ENCODE results near the gene ATP6V0D1. TPM values are rescaled to one million over a fixed set of nuclear protein-coding genes. Genes with fewer than 3 reads are reported as not detected.

The ATP6V0D1 gene
- polyA plus RNA-seq, 2 of the 4 experiments (the other 2 are of a cell fraction), result 45.7 to 103 TPM

DNA sequence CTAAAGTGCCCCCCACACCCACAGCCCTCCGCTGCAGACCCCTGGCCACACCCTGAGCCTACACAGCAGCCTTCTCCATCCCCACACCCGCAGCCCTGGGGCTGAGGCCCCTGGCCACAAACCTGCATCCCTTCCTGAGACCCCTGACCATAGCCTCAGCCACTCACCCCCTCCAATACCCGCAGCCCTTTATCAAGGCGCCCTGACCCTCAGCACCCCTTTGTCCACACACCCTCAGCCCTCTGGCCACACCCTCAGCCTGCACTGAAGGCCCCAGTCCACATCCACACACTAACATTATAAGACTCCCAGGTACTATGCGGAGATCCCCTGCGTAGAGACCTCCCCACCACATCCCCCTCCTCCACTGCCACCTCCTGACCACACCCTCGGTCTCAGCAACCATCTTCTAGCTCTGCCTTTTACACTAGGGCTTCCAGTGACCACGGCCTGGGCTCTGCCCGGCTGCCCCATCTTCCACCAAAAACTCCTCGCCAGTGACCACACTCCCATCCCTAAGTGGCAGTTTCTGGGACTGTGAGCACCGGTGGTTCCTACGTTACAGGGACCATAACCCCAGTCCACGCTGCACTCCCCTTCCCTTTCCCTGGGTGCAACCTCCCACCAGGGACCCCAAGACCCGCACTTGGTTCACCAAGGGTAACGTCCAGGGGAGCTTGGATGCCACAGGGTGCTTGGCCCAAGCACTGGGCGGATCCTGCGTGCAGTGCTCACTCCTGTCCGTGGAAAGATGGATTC is 88.5 kb downstream of the ATP6V0D1 start:
- ChIA-PET CTCF (interaction anchor here (0.5 to 3.1 kb wide), 13 partner anchors 9 to 146 kb away, joined by 3 to 20 read pairs (median 4); partner anchors contain the start of genes KCTD19, LRRC36 and SLC9A5), POLR2A (interaction anchor here (0.6 kb wide), 1 partner anchor 12 kb away, joined by 4 read pairs; no protein-coding TSS in a partner anchor)
- peaks cover 15% of the 10 kb centered on the region for H3K4me1 ChIP-seq
- H3K27ac ChIP-seq, result peak overlapping the region in 1 of 2 experiments; percentile 75; a peak in 3 of 6 replicates
- peak overlapping the region; percentile 92 for H3K4me2 ChIP-seq
- DNase-seq (ENCODE audit: low read depth in 1 of 2, low spot score in 1 of 2), result no peak
- no peak for TF ChIP-seq HOXA7 (CRISPR knock-in tag; IDR thresholded peaks at IDR 0.05)
- no peak for TF ChIP-seq NFE2L2 (conservative IDR thresholded peaks at IDR 0.05; ENCODE audit: low read length)
- no peak for TF ChIP-seq CBX8 (IDR thresholded peaks at IDR 0.05)
- no peak for TF ChIP-seq JUNB (IDR thresholded peaks at IDR 0.05)
- no peak for TF ChIP-seq NPAS2 (CRISPR knock-in tag; IDR thresholded peaks at IDR 0.05; ENCODE audit: borderline replicate concordance)
- H3K4me3 ChIP-seq, result no peak overlapping the region
- no peak for FAIRE-seq
- no peak for ATAC-seq
- H3K9me3 ChIP-seq, result no peaks in the 10 kb centered on the region
- WGBS (ENCODE audit: missing lambda C conversion rate), result 93% methylated on average over 18 of the region's 18 CpGs

DNA sequence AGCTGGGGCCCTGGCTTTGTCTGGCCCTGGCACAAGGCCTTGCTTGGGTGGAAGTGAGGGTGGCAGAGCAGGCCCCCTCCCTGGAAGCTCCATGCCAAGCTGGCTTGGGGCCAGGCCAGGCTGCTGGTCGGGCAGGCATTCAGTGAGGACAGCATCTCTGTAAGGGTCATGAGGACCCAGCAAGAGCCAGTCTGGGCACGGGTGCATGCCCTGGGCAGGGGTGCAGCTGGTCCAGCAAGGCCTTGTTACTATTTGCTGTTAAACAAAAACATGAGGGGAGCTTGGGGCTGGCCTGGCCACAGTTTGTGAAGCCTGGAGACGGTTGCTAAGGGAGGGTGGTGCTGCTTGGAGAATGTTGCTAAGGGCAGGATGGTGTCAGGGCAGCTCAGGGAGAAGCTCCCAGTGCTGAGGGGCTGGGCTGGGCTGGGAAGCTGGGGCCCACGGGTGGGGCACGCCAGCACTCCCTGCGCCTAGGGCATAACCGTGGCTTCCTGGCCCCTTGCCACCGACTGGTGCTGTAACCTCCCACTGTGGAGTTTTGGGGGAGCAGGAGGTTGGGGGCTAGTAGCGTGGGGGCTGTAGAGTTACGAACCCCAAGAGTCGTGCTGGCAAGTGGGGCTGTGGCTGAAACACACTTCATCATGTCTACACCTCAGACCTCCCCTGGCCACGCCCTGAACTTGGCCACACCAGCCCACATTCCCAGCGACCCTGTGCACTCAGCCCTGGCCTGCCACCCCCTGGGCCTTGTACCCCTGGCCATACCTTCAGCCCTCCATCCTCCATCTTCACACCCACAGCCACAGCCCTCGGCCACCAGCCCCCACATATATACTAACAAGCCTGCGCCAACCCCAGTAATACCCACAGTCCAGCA is 89.3 kb downstream of the ATP6V0D1 start:
- FAIRE-seq, result no peak
- no peak overlapping the region for H3K4me2 ChIP-seq
- H3K27ac ChIP-seq, result no peak overlapping the region
- peaks cover 12% of the 10 kb centered on the region for H3K4me1 ChIP-seq
- ATAC-seq, result peak in 1 of 2 experiments; percentile 9; a peak in 2 of 6 replicates
- no peaks in the 10 kb centered on the region for H3K9me3 ChIP-seq
- TF ChIP-seq MAFK (IDR thresholded peaks at IDR 0.05; ENCODE audit: partially characterized antibody) (no peak), POLR2A (IDR thresholded peaks at IDR 0.05; ENCODE audit: low read length) (no peak), NFE2L2 (conservative IDR thresholded peaks at IDR 0.05; ENCODE audit: low read length) (no peak)
- no peak overlapping the region for H3K4me3 ChIP-seq
- WGBS (ENCODE audit: missing lambda C conversion rate), result 78% methylated on average over 14 of the region's 15 CpGs
- POLR2A ChIA-PET, result no interaction called here
- CTCF ChIA-PET, result interaction anchor here (0.9 to 3.1 kb wide), 11 partner anchors 8 to 143 kb away, joined by 3 to 20 read pairs (median 6); partner anchors contain the start of genes KCTD19, LRRC36, SLC9A5 and ZDHHC1
- DNase-seq (ENCODE audit: low read depth in 1 of 2, low spot score in 1 of 2), result peak in 1 of 2 experiments; percentile 43

DNA sequence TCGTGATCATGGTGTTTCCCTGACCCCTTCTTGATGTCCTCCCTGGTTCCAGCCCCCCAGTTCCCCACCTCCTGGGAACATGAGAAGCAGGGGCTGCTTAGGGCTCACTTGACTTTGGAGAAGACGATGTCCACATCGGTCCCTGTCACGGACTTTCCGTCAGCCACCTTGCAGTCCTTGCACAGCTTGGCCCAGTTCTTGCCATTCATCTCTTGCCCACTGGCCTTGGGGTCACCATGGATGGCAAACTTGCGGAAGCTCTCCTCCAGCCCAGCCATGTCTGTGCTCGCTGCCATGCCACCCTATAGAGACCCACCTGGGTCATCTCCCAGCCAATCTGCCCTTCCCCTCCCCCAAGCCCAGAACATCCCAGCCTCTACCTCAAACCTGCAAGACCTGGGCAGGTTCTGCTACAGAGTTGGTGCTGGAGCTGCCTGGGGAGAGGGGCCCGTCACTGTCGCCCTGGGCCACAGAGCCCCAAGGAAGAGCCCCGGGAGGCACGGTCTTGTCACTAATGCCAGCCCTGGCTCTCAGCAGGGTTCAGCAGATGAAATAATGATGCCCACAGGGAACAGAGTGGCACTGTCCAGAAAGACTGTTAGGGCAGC is 90.0 kb downstream of the ATP6V0D1 start:
- POLR2A ChIA-PET, result no interaction called here
- FAIRE-seq, result no peak
- CTCF ChIA-PET, result interaction anchor here (0.6 to 2.3 kb wide), 12 partner anchors 9 to 142 kb away, joined by 3 to 11 read pairs (median 3); partner anchors contain the start of genes KCTD19, LRRC36, SLC9A5 and ZDHHC1
- Histone ChIP-seq H3K4me2 (no peak overlapping the region), H3K27ac (no peak overlapping the region), H3K9me3 (no peaks in the 10 kb centered on the region), H3K4me3 (no peak overlapping the region), H3K4me1 (peaks cover 5% of the 10 kb centered on the region)
- ATAC-seq, result no peak
- WGBS (ENCODE audit: missing lambda C conversion rate), result over 99% methylated on average over 11 of the region's 11 CpGs
- TF ChIP-seq HEYL (CRISPR knock-in tag; IDR thresholded peaks at IDR 0.05) (no peak), NFE2L2 (conservative IDR thresholded peaks at IDR 0.05; ENCODE audit: low read length) (no peak), EHF (CRISPR knock-in tag; IDR thresholded peaks at IDR 0.05) (no peak), MAZ (IDR thresholded peaks at IDR 0.05; ENCODE audit: borderline replicate concordance, low read depth, low read length) (no peak), HOXA7 (CRISPR knock-in tag; IDR thresholded peaks at IDR 0.05) (no peak), KDM1A (IDR thresholded peaks at IDR 0.05; ENCODE audit: low read depth) (no peak), ZSCAN20 (CRISPR knock-in tag; IDR thresholded peaks at IDR 0.05) (no peak), ESRRA (IDR thresholded peaks at IDR 0.05; ENCODE audit: borderline replicate concordance, low read length) (no peak), JUN (IDR thresholded peaks at IDR 0.05) (no peak), HOXB5 (CRISPR knock-in tag; IDR thresholded peaks at IDR 0.05) (no peak), HOXB13 (CRISPR knock-in tag; IDR thresholded peaks at IDR 0.05; ENCODE audit: low read depth) (no peak), NPAS2 (CRISPR knock-in tag; IDR thresholded peaks at IDR 0.05; ENCODE audit: borderline replicate concordance) (no peak), BHLHE40 (IDR thresholded peaks at IDR 0.05; ENCODE audit: low read depth, low read length) (no peak), RCOR1 (IDR thresholded peaks at IDR 0.05; ENCODE audit: low read depth, low read length) (no peak), SREBF2 (IDR thresholded peaks at IDR 0.05) (no peak)
- TF ChIP-seq, protein P1, sequence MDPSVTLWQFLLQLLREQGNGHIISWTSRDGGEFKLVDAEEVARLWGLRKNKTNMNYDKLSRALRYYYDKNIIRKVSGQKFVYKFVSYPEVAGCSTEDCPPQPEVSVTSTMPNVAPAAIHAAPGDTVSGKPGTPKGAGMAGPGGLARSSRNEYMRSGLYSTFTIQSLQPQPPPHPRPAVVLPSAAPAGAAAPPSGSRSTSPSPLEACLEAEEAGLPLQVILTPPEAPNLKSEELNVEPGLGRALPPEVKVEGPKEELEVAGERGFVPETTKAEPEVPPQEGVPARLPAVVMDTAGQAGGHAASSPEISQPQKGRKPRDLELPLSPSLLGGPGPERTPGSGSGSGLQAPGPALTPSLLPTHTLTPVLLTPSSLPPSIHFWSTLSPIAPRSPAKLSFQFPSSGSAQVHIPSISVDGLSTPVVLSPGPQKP (IDR thresholded peaks at IDR 0.05; ENCODE audit: low read depth, low read length), result no peak
- TF ChIP-seq, protein P2, sequence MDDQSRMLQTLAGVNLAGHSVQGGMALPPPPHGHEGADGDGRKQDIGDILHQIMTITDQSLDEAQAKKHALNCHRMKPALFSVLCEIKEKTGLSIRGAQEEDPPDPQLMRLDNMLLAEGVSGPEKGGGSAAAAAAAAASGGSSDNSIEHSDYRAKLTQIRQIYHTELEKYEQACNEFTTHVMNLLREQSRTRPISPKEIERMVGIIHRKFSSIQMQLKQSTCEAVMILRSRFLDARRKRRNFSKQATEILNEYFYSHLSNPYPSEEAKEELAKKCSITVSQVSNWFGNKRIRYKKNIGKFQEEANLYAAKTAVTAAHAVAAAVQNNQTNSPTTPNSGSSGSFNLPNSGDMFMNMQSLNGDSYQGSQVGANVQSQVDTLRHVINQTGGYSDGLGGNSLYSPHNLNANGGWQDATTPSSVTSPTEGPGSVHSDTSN (IDR thresholded peaks at IDR 0.05), result no peak
- TF ChIP-seq, protein P3, sequence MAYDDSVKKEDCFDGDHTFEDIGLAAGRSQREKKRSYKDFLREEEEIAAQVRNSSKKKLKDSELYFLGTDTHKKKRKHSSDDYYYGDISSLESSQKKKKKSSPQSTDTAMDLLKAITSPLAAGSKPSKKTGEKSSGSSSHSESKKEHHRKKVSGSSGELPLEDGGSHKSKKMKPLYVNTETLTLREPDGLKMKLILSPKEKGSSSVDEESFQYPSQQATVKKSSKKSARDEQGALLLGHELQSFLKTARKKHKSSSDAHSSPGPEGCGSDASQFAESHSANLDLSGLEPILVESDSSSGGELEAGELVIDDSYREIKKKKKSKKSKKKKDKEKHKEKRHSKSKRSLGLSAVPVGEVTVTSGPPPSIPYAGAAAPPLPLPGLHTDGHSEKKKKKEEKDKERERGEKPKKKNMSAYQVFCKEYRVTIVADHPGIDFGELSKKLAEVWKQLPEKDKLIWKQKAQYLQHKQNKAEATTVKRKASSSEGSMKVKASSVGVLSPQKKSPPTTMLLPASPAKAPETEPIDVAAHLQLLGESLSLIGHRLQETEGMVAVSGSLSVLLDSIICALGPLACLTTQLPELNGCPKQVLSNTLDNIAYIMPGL (CRISPR knock-in tag; IDR thresholded peaks at IDR 0.05; ENCODE audit: borderline replicate concordance), result no peak
- DNase-seq (ENCODE audit: low read depth in 1 of 2, low spot score in 1 of 2), result no peak
